Stimulated activated CD8-positive, alpha-beta memory T cell treated with anti-CD3 and anti-CD28 coated beads, Interleukin-12 subunit alpha, Interleukin-12 subunit beta, amount 100 ng/mL, for 1 hour (primary cell): Measurements from ENCODE around the gene GLB1L2.
"Not testable (repeated sequence)": the region's sequence is repeated elsewhere in the genome, so short reads cannot be mapped to it uniquely, and the experiment has no call there.

ENCODE experiments used
- DNase-seq: peaks from one replicate; pipeline ENCODE4 v3.0.0-alpha.2; 2020; ENCODE audit warnings: low read depth

GLB1L2 gene

GRCh38 chr11:134328433-134328832, 3.4 kb upstream of the GLB1L2 start:
- no peak for DNase-seq

DNA sequence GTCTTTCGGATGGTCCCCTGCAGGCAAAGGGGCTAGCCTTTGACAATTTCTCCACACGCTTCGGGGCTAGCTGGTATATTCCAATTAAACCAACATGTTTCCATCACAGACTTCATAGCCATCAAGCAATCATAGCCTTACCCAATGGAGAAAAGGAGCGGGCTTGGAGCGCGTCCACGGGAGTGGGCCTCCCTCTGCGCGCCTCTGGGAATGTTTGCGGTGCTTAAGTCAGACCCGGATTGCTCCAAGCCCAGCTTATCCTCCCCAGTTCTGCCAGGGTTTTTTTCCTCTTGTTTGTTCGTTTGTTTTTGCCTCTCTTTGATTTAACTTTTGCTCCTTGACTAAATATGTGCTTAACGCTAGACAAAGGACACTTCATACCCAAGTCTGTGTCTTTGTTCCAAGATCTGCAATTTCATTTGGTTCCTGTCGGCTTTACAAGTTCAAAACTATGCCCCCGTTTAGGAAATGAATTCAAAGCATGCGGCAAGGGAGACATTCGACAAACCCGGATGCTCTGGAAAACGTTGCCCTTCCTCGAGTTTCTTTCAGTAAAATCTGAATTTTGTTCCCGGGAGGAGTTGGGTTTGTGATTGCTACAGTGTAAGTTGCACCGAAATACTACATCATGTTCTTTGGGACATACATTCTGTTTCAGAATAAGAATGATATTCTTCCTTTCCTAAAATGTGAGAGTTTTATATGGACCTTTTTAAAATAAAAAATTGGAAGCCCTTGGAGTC, 1.0 kb upstream of the GLB1L2 start:
- no peak for DNase-seq

- DNase-seq = no peak
Observed at GRCh38 chr11:134332189-134332631, 422 bp downstream of the GLB1L2 start.

- no peak for DNase-seq
Observed at GRCh38 chr11:134332782-134333181, 994 bp downstream of the GLB1L2 start.

- no peak for DNase-seq
Observed at GRCh38 chr11:134333312-134333711, 1.5 kb downstream of the GLB1L2 start.

DNA sequence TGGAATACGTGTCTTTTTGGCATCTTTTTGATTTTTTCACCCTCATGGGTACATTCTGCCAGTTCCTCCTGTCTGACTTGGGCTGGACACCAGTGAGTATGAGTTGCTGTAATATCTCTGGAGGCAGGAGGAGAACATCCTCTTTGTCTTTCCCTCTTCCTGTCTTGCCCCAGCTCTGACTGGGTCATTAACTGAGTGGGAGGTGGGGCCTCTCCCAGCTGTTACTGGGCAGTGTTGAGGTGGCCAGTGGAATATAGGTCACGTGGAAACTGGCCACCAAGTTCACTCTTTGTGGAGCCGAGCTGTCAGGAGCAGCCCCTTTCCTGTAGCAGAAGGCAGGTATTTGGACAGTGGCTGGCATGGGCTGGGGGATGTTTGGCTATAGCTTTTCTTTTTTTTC, 2.2 kb downstream of the GLB1L2 start:
- DNase-seq = no peak

DNA sequence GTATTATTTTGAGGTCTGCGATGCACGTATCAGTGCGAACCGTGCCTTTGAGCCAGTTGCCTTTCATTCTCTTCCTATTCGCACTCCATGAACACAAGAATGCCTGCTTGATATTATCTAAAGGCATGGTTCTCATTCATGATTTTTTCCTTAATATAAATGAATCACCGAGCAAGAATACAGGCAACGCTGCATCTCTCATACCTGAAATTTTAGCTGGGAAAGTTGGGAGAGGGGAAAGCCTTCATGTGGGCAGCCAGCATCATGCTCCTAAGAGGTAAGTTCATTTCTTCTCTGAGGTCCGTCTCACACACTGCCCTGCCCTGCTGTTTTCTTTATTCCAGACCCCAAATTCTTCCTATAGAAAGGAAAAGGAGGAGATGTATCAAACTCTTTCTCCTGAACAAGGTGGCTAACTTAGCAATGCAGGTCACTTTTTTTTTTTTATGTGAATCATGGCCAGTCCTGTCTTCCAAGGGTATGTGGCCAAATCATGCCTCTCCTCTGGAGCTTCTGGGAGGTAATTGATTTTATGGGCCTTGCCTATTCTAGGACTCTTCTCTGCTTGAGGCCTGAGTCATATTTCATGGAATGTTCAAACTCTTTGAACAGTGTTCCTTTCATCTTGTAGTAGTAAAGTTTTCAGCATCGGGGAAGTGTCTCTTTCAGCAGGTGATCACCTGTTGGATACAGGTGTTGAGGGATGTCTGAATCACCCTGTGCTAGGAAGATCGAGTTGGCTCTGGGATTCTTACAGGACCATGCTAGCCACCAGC, 3.2 kb downstream of the GLB1L2 start:
- no peak for DNase-seq

- no peak for DNase-seq
Observed at GRCh38 chr11:134337051-134337450, 5.3 kb downstream of the GLB1L2 start.

DNA sequence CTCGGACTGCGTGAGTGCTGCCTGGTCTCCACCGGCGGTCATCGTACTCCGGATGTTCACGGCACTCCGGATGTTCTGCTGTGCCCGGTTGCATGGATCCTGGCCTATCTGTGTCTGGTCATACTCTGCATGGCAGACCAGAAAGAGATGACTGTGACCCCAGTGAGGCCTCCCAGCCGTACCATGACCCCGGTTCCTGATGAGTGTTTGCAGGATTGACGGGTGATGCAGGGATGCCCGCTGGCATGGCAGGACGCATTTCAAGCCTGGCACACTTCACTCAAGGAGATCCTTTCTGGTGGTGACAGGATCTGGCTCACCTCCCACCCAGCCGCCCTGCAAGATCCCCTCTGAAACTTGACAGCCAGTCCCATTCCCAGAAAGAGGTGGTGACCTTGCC, 6.3 kb downstream of the GLB1L2 start:
- DNase-seq = no peak

DNA sequence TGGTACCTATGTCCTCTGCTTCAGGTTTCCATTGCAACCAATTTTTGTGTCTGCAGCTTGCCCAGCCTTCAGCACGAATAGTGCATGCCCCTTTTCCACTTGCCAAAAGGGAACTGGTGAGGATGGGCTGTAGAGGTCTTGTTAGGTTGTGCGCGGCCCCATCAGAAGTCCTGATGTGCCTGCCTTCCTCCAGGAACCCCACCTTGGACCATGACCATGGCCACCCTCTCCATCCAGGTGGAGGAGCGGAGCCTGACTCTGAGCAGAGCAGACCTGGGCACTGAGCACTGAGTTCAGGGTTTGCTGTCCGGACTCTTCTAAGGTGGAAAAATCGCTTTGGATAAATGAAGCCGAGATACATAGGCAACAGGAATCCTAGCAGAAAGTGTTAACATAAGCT, 6.9 kb downstream of the GLB1L2 start:
- no peak for DNase-seq

GRCh38 chr11:134339756-134340155, 8.0 kb downstream of the GLB1L2 start:
- no peak for DNase-seq

DNA sequence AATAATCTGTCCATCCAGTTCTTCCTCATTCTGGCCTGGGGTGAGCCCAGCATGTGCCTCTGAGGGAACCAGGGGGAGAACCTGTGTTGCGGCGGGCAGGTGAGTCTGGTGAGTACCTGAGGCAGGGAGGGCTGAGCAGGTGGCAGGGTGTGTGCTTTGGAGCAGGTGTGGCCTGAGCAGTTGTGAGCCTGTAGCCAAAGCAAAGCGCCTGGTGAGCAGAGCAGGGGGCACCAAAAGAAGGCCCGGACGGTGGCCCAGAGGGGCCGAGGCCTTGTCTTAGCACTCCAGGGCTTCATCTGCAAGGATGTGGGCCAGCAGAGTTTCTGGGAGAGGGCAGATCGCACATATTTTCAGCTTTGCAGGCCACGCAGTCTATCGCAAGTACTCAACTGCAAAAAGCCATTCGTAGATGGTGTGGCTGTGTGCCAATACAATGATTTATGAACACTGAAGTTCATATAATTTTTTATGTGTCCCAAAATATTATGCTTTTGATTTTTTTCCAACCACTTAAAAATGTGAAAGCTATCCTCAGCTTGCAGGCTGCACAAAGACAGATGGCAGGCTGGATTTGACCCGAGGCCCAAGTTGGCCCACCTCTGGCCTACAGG, 8.7 kb downstream of the GLB1L2 start:
- no peak for DNase-seq

DNA sequence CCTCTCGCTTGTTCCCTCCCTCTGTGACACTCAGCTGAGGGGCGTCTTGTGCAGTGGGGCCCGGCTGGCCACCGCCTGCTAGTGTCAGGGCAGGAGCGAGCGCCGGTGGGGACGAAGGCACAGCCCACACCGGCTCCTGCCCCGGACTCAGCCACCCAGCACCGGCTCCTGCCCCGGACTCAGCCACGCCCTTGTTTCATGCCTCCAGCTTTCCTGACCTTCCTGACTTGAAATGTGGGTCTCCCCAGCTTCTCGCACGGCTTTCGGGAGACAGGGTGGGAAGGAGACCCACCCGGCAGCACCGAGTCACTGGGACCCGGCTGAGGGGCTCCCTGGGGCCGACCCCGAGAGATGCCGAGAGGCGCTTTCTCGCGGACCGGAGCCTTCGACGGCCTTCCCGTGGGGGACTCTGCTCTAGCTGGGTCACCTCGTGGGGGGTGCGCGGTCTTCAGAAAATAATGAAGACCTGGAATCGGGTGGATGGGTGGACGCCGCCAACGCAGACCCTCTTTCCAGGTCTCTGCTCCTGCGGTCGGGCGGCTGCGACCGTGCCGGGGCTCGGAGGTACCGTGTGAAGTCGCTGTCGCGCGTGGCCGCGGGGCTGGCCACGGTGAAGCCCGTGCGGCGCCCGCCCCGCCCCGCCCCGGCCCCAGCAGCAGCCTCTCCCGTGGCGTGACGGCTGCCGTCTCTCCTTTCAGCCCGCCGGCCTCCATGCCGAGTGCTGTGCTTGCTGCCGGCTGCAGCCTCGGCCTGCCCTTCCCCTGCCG, 10.2 kb downstream of the GLB1L2 start:
- DNase-seq = no peak

DNA sequence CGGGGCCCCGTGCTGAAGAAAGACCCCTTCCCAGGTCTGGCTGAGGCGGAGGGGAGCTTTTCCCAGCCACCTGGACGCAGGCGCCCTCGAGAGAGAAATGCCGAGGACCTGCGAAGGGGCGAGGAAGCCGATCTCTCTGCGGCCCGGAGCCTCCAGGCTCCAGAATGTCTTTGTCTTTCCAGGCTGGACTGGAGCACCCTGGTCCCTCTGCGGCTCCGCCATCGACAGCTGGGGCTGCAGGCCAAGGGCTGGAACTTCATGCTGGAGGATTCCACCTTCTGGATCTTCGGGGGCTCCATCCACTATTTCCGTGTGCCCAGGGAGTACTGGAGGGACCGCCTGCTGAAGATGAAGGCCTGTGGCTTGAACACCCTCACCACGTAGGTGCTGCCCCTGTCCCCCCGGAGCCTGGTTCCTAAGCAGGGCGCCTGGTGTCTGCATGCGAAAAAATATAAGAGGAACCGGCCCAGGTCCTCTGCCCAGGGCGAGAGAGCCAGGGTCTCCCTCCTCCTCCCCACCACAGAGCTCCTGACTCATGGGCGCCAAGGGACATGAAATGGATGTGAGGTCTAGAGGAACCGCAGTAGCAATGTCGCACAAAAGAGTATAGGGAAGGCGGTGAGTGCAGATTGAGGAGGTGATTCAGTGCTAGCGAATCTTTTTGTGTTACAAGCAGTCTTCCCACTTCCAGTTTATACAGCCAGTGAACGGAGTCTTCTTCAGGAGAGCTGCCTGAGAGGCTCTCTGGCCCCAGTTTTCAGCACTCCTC, 11.0 kb downstream of the GLB1L2 start:
- no peak for DNase-seq

DNA sequence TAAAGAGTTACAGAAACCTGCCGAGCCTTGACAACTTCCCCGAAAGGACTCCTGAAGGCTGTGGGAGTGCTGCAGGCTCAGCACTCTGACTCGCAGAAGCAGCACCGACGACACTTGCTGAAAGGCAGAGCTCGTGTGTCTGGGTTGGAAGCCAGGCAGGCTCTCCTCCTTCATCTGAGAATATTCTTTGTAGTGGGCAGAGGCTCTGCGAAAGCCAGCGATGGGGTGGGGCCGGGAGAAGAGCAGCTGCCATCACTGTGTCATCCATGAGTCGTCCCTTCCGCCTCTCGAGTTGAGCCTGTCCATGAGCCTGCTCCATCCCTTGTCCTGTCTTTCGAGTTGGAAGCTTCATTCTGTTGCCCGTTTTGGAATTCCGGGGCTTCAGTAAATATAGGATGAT, 11.9 kb downstream of the GLB1L2 start:
- no peak for DNase-seq

GRCh38 chr11:134344497-134345236, 12.9 kb downstream of the GLB1L2 start:
- DNase-seq = not testable (repeated sequence)

- DNase-seq = no peak
Observed at GRCh38 chr11:134345237-134345550, 13.4 kb downstream of the GLB1L2 start.

GRCh38 chr11:134346101-134346975, 14.6 kb downstream of the GLB1L2 start:
- DNase-seq = no peak

DNA sequence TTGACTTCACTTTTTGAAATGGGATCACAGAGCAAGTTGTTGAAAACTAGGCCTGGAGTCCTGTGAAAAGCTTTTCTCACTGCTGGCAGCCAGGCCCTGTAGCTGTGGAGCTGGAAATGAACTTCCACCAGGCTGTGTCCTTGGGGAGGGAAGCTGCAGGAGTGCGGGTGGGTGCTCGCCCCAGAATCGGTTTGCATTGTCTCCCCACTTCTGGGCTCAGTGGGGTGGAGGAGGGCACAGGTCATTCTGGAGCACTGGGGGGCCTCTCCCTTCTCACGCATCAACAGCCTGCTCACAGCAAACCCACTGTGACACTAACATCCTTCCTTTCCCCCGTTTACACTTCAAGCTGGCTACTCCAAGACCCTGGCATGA, 15.2 kb downstream of the GLB1L2 start:
- DNase-seq = no peak

GRCh38 chr11:134347441-134347840, 15.7 kb downstream of the GLB1L2 start:
- DNase-seq = no peak
